Right atrium auricular region (tissue), 2 donors: ENCODE measurements around the gene ATP5PD. TPM values are rescaled to one million over a fixed set of nuclear protein-coding genes. Genes with fewer than 3 reads are reported as not detected.

Experiments
- DNase-seq: peaks from one replicate; pipeline ENCODE4 v3.0.0-alpha.2; 2019; ENCODE audit warnings: low spot score
- H3K27ac ChIP-seq, 2 donors: fragments of 200-600 bp; sonication (generic); 1 replicate in 1 of 2; 2 replicates in 1 of 2; pipeline ENCODE4 v1.5.1; 2016 to 2019
- H3K27me3 ChIP-seq, 2 donors: fragments of 200-600 bp; sonication (generic); one replicate each; pipeline versions ENCODE4 v1.5.1 to v1.6.0; 2017 to 2019
- H3K36me3 ChIP-seq: fragments of 200-600 bp; sonication (generic); one replicate; pipeline ENCODE4 v1.5.1; 2016
- H3K4me1 ChIP-seq, 2 donors: fragments of 200-600 bp; sonication (generic); one replicate each; pipeline versions ENCODE4 v1.5.1 to v1.6.0; 2017 to 2019
- H3K4me3 ChIP-seq, 2 donors: fragments of 200-600 bp; sonication (generic); 1 replicate in 1 of 2; 2 replicates in 1 of 2; pipeline ENCODE4 v1.5.1; 2017 to 2019; ENCODE audit warnings: mild to moderate bottlenecking in 1 of 2, moderate library complexity in 1 of 2
- H3K9me3 ChIP-seq, 2 donors: fragments of 200-600 bp; sonication (generic); one replicate each; pipeline ENCODE4 v1.5.1; 2019
- total RNA-seq, 2 donors: library from RNA; depleted of rRNA; stranded (reverse); fragments of >200 nt; gene quantifications; one replicate each; pipeline ENCODE4 v1.1.0, GENCODE V29; 2016
- TF ChIP-seq, protein P1 (sequence below), 2 donors: fragments of 200-600 bp; sonication (generic); IDR thresholded peaks; one replicate each; pipeline ENCODE4 v1.5.1; 2019; ENCODE audit warnings: antibody characterized with exemption in 2 of 2

The ATP5PD gene
- total RNA-seq, 2 donors from 2014 or later = 675 to 871 TPM

DNA sequence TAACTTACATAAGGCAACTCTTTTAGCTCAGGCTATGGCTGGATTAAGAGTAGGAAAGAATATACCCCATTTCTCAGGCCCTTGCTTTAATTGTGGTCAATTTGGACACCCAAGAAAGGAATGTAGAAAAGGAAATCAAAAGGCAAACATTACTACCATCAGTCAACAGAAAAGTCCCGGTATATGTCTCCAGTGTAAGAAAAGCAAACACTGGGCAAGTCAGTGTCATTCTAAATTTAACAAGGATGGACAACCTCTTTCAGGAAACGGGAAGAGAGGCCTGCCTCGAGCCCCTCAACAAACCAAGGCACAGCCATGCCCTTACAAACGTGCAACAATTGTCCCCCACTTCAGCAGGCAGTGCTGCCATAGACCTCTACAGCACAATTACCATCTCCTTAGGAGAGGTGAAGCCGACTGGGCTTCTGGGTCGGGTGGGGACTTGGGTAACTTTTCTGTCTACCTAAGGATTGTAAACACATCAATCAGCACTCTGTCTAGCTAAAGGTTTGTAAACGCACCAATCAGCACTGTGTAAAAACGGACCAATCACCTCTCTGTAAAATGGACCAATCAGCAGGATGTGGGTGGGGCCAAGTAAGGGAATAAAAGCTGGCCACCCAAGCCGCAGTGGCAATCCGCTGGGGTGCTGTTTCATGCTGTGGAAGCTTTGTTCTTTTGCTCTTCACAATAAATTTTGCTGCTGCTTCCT, 21.9 kb downstream of the ATP5PD start:
- no peak overlapping the region for H3K4me3 ChIP-seq
- H3K9me3 ChIP-seq = no peaks in the 10 kb centered on the region
- H3K27me3 ChIP-seq = no peaks in the 10 kb centered on the region
- TF ChIP-seq, protein P1, sequence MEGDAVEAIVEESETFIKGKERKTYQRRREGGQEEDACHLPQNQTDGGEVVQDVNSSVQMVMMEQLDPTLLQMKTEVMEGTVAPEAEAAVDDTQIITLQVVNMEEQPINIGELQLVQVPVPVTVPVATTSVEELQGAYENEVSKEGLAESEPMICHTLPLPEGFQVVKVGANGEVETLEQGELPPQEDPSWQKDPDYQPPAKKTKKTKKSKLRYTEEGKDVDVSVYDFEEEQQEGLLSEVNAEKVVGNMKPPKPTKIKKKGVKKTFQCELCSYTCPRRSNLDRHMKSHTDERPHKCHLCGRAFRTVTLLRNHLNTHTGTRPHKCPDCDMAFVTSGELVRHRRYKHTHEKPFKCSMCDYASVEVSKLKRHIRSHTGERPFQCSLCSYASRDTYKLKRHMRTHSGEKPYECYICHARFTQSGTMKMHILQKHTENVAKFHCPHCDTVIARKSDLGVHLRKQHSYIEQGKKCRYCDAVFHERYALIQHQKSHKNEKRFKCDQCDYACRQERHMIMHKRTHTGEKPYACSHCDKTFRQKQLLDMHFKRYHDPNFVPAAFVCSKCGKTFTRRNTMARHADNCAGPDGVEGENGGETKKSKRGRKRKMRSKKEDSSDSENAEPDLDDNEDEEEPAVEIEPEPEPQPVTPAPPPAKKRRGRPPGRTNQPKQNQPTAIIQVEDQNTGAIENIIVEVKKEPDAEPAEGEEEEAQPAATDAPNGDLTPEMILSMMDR (IDR thresholded peaks at IDR 0.05) = no peak
- DNase-seq = no peak
- H3K27ac ChIP-seq = no peak overlapping the region
- H3K36me3 ChIP-seq = peaks cover 21% of the 10 kb centered on the region
- H3K4me1 ChIP-seq = no peaks in the 10 kb centered on the region

DNA sequence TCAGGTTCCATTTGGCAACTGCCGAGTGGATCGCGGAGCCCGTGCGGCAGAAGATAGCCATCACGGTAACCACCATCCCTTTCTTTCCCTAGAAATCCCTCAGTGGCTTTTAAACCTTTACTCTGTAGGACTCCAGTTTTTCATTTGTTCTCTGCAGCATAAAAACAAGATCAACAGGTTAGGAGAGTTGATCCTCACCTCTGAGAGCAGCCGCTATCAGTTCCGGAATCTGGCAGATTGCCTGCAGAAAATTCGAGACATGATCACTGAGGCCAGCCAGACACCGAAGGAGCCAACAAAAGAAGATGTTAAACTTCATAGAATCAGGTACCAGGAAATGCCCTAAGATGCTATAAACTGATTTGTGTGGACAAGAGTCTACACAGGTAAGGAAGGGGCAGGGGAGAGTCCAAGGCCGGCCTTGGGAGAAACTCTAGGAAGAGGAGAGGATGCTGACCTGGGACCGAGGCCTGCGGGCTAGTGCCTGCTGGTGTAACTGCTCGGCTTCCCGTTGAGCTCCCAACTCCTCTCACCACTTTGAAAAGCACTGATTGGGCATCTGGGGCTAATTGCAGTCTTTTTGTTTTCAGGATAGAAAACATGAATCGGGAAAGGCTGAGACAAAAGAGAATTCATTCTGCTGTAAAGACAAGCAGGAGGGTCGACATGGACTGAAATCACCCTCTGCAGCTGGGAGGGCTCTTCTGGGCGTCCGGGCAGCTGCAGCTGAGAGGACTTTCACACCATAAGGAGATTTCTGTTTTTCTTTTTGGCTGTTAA, 26.2 kb downstream of the ATP5PD start:
- DNase-seq = no peak
- TF ChIP-seq, protein P1 (IDR thresholded peaks at IDR 0.05) = no peak
- peaks cover 25% of the 10 kb centered on the region for H3K36me3 ChIP-seq

DNA sequence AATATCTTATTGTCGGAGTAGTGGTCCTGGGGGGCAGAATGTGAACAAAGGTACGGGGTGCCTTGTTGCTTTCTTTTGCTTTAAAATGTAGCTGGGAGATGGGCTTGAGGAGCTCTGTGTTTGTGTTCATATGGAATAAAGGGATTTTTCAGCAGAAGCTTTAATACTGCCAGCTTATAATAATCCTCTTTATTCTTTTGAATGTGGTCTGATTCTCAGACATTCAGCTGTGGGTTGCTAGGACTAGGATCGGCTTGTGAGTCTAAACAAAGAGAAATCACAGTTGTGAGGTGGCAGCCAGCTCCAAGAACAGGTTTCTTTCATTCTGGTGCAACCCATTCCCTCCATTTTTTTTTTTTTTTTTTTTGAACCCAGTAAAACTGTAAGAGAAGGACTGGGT, 27.1 kb downstream of the ATP5PD start:
- no peak overlapping the region for H3K4me3 ChIP-seq
- H3K27ac ChIP-seq = no peak overlapping the region
- DNase-seq = no peak
- H3K36me3 ChIP-seq = peaks cover 25% of the 10 kb centered on the region
- no peaks in the 10 kb centered on the region for H3K9me3 ChIP-seq
- H3K27me3 ChIP-seq = no peaks in the 10 kb centered on the region
- no peaks in the 10 kb centered on the region for H3K4me1 ChIP-seq
- TF ChIP-seq, protein P1 (IDR thresholded peaks at IDR 0.05) = no peak

More for the DNA sequence above, 26.2 kb downstream of the ATP5PD start:
- H3K27ac ChIP-seq = no peak overlapping the region
- no peak overlapping the region for H3K4me3 ChIP-seq
- H3K4me1 ChIP-seq = no peaks in the 10 kb centered on the region
- no peaks in the 10 kb centered on the region for H3K9me3 ChIP-seq
- no peaks in the 10 kb centered on the region for H3K27me3 ChIP-seq

DNA sequence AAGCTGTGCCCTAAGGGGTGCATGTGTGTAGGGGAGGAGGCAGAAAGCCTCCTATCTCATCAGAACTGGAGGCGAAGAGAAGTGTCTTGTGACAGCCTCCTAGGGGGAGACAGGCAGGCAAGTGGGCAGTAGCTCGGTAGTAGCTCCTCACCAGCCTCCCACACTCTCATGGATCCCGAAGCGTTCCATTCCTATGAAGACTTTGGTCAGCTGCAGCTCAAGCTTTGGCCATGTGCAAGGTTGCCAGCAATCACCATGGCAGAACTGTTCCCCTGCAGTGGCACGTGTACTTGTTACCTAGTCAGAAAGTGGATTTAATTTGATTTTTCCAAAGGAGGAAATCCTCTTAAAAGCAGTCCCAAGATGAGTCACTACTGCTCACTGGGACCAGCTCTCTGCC, 27.6 kb downstream of the ATP5PD start:
- Histone ChIP-seq H3K9me3 (no peaks in the 10 kb centered on the region), H3K36me3 (peaks cover 25% of the 10 kb centered on the region), H3K27ac (no peak overlapping the region), H3K27me3 (no peaks in the 10 kb centered on the region), H3K4me3 (no peak overlapping the region), H3K4me1 (no peaks in the 10 kb centered on the region)
- DNase-seq = no peak
- TF ChIP-seq, protein P1 (IDR thresholded peaks at IDR 0.05) = no peak

DNA sequence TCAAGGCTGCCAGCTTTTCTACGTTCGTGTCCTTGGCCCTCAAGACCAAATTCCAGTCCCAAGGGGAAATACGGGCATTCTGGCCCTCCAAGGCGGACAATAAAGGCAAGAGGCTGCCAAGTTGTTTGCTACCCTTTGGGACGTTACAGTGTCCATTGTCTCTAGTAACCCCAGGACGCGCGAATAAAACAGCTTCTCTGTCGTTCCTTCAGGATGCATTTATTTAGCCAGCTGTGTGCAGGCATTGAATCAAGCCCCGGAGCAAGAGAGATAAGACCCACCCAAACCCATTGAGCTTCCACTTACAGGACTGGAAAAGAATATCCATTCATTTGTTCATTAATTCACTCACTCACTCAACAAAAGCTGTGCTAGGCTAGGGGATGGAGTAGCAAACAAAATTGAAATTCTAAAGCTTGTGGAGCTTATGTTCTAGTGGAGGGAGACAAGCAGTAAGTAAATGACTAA, 33.6 kb downstream of the ATP5PD start:
- no peak for DNase-seq
- Histone ChIP-seq H3K27ac (peak overlapping the region; percentile 83 to 88), H3K27me3 (no peaks in the 10 kb centered on the region), H3K36me3 (no peaks in the 10 kb centered on the region), H3K4me3 (peak overlapping the region; percentile 76 to 80), H3K9me3 (no peaks in the 10 kb centered on the region), H3K4me1 (peaks cover 0 to 27% of the 10 kb centered on the region in 2 donors)
- TF ChIP-seq, protein P1 (IDR thresholded peaks at IDR 0.05) = no peak
